ENCODE results near the gene KLF7.

The KLF7 gene

DNA sequence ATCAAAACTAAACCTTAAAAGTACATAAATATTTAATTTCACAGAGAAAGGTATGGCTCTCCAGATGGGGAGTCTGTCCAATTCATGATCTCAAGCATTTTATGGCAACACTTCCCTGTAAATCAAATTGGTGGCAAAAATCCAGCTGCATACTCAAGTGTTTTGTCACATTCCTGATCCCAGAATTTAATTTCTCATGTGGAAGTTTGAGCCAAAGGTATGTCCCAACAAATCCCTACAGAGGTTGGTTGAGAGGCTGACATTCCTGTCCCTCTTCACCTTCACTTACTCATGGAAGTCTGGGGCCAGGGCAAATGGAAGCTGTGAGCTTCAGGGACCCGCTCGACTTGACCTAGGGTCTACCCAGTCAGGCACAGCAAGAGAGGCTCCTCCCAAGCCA, 17.7 kb downstream of the KLF7 start:
- CTCF ChIA-PET, result interaction anchor here (0.8 to 1.3 kb wide), 7 partner anchors 13 to 407 kb away, joined by 3 to 4 read pairs (median 3); no protein-coding TSS in a partner anchor
- POLR2A ChIA-PET, result no interaction called here

GRCh38 chr2:207144173-207144785, 21.5 kb downstream of the KLF7 start:
- POLR2A ChIA-PET, result interaction anchor here (0.5 to 3.5 kb wide), 2 partner anchors 22 to 36 kb away, joined by 3 to 13 read pairs; partner anchors contain the start of gene KLF7
- DNase-seq (ENCODE audit: extremely low spot score), result no peak
- CTCF ChIA-PET, result interaction anchor here (0.8 to 1.6 kb wide), 3 partner anchors 10 to 325 kb away, joined by 4 to 5 read pairs (median 4); no protein-coding TSS in a partner anchor
- TF ChIP-seq, protein P1, sequence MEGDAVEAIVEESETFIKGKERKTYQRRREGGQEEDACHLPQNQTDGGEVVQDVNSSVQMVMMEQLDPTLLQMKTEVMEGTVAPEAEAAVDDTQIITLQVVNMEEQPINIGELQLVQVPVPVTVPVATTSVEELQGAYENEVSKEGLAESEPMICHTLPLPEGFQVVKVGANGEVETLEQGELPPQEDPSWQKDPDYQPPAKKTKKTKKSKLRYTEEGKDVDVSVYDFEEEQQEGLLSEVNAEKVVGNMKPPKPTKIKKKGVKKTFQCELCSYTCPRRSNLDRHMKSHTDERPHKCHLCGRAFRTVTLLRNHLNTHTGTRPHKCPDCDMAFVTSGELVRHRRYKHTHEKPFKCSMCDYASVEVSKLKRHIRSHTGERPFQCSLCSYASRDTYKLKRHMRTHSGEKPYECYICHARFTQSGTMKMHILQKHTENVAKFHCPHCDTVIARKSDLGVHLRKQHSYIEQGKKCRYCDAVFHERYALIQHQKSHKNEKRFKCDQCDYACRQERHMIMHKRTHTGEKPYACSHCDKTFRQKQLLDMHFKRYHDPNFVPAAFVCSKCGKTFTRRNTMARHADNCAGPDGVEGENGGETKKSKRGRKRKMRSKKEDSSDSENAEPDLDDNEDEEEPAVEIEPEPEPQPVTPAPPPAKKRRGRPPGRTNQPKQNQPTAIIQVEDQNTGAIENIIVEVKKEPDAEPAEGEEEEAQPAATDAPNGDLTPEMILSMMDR (IDR thresholded peaks at IDR 0.05; ENCODE audit: control extremely low read depth, extremely low read depth, low read depth, missing control alignments), result no peak

More for the DNA sequence above, 17.7 kb downstream of the KLF7 start:
- no peak for DNase-seq (ENCODE audit: extremely low spot score)
- TF ChIP-seq, protein P1 (IDR thresholded peaks at IDR 0.05; ENCODE audit: control extremely low read depth, extremely low read depth, low read depth, missing control alignments), result no peak

DNA sequence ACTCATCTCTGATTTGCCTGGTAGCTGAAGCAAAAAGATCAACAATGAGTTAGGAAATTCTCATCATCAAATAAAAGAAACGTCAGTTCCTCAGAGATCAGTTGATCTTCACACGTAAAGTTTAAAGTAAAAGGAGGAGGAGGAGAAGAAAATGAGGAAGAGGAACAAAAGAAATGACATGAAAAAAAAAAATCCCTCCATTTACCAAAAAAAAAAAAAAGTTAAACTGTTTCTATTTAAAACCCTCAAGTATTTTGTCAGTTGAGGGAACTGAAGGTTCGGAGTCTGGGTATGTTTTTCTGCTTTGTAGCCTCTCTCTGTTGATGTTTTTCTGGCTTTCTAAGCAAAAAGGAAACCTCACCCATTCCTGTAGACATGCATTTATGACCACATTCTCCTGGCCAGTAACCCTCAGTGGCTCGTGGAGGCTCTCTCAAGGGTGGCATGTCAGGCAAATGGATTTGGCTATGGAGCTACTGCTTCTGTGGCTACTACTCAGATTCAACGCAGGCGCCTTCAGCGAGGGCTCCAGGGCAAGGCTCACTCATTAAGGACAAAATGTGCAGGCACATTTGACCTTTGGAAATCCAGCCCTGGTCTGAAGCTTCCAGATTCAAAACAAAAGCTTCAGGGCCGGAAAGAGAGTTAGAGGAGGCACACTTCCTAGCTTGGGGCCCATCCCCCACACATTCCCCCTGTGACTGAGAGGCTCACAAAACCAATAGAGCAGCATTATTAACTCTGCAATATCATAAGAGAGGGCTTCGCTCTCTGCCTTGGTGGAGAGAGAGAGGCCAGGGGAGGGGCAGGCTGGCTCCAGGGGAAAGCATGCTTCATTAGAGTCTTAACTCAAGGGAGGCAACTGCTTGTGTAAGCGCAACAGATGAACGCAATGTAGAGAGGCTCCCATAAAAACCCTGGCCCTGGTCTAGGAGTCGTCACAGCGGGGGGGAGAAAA, 22.3 kb downstream of the KLF7 start:
- TF ChIP-seq, protein P1 (IDR thresholded peaks at IDR 0.05; ENCODE audit: control extremely low read depth, extremely low read depth, low read depth, missing control alignments), result no peak
- ChIA-PET POLR2A (interaction anchor here (0.5 to 3.5 kb wide), 2 partner anchors 23 to 36 kb away, joined by 3 to 13 read pairs; partner anchors contain the start of gene KLF7), CTCF (interaction anchor here (0.8 to 2.6 kb wide), 10 partner anchors 11 to 330 kb away, joined by 3 to 22 read pairs (median 4); no protein-coding TSS in a partner anchor)
- DNase-seq (ENCODE audit: extremely low spot score), result no peak

DNA sequence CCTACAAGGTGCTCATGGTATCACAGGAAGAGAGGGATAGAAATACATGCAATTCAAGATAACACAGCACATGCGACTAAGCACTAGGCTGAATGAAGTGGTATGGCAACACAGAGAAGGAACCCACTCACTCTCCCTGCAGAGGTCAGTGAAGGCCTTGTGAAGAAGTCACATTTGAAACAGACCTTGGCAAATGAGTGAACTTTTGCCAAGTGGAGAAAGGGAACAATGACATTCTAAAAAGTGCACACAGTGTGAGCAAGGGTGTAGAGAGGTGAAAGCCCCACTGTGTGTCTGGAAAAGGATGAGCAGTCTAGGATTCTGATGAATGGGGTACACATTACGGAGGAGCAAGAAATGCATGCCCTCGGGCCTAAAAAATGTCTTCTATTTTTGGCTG, 23.3 kb downstream of the KLF7 start:
- ChIA-PET POLR2A (interaction anchor here (0.6 to 3.5 kb wide), 2 partner anchors 22 to 24 kb away, joined by 4 to 13 read pairs; partner anchors contain the start of gene KLF7), CTCF (interaction anchor here (0.7 to 2.6 kb wide), 21 partner anchors 12 to 345 kb away, joined by 3 to 22 read pairs (median 3); partner anchors contain the start of gene KLF7)
- DNase-seq (ENCODE audit: extremely low spot score), result no peak
- TF ChIP-seq, protein P1 (IDR thresholded peaks at IDR 0.05; ENCODE audit: control extremely low read depth, extremely low read depth, low read depth, missing control alignments), result peak; percentile 33

DNA sequence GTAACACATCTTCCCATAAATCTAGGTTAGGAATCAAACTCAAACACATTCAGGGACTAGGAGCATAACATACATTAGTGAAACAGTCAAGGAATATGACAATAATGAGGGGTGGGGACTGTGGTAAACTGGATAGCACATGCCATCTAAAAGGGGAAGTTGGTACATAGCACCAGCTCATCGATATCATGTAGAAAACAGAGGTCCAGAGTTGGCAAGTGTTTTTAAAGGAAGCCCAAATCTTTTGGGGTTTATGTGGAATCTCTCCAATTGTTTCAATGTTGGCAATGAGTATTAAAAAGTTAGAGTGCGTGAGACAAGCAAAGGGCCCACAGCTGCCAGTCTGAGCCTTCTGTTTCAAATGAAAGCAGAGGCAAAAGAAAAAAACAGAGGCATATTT, 24.4 kb downstream of the KLF7 start:
- POLR2A ChIA-PET, result interaction anchor here (3.5 kb wide), 1 partner anchor 25 kb away, joined by 13 read pairs; the partner anchor contains the start of gene KLF7

More for the DNA sequence above, 24.4 kb downstream of the KLF7 start:
- DNase-seq (ENCODE audit: extremely low spot score), result no peak
- TF ChIP-seq, protein P1 (IDR thresholded peaks at IDR 0.05; ENCODE audit: control extremely low read depth, extremely low read depth, low read depth, missing control alignments), result no peak
- CTCF ChIA-PET, result interaction anchor here (0.7 to 2.6 kb wide), 18 partner anchors 10 to 346 kb away, joined by 3 to 22 read pairs (median 3); partner anchors contain the start of gene KLF7
